ENCODE measurements around the gene EIF4A3.

GRCh38 chr17:80105762-80106161 lies 41.2 kb downstream of the EIF4A3 start:
- TF ChIP-seq CTCF (conservative IDR thresholded peaks at IDR 0.05; ENCODE audit: low read length) = no peak
- TF ChIP-seq EZH2phosphoT487 (IDR thresholded peaks at IDR 0.05; ENCODE audit: borderline replicate concordance) = no peak
